Adrenal gland (tissue), 5 donors: ENCODE data around the gene PKP4.

Experiments
- POLR2A ChIP-seq, 2 donors: fragments of 450-650 bp; IDR thresholded peaks; one replicate each; pipeline ENCODE4 v1.6.1; 2017; ENCODE audit warnings: antibody characterized with exemption in 2 of 2, mild to moderate bottlenecking in 2 of 2, moderate library complexity in 1 of 2
- TF ChIP-seq, protein P1 (sequence below), 6 experiments: fragments of 450-650 bp in 4 of 6; fragments of 200-600 bp in 2 of 6; sonication (generic) in 1 of 6; IDR thresholded peaks; 1 replicate in 5 of 6; 2 replicates in 1 of 6; pipeline versions ENCODE4 v1.5.1 to v1.8.0; 2016 to 2021; ENCODE audit warnings: antibody characterized with exemption in 6 of 6, mild to moderate bottlenecking in 2 of 6, moderate library complexity in 1 of 6
- donor health status: DM: no; HTN: no; CAD: no.

DNA sequence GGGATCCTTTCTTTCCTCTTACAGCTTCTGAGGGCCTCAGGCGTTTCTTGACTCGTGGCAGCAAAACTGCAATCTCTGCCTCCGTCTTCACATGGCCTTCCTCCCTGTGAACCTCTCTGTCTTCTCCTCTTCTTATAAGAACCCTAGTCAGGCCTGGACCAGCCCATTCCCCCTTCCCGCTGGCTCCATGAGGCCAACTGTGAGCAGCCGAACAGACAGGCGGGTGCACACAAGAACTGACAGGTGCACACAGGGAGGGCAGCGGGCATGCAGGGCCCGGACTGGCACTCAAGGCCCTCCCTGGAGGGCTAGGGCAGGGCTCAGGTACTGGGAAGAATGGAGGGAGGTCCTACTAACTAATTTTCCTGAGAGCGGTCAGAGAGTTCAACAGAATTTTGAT is 246.0 kb downstream of the PKP4 start:
- TF ChIP-seq, protein P1, sequence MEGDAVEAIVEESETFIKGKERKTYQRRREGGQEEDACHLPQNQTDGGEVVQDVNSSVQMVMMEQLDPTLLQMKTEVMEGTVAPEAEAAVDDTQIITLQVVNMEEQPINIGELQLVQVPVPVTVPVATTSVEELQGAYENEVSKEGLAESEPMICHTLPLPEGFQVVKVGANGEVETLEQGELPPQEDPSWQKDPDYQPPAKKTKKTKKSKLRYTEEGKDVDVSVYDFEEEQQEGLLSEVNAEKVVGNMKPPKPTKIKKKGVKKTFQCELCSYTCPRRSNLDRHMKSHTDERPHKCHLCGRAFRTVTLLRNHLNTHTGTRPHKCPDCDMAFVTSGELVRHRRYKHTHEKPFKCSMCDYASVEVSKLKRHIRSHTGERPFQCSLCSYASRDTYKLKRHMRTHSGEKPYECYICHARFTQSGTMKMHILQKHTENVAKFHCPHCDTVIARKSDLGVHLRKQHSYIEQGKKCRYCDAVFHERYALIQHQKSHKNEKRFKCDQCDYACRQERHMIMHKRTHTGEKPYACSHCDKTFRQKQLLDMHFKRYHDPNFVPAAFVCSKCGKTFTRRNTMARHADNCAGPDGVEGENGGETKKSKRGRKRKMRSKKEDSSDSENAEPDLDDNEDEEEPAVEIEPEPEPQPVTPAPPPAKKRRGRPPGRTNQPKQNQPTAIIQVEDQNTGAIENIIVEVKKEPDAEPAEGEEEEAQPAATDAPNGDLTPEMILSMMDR (IDR thresholded peaks at IDR 0.05) = no peak
- no peak for TF ChIP-seq POLR2A (IDR thresholded peaks at IDR 0.05)
